Fibroblast of mammary gland (primary cell): ENCODE measurements around the gene ZSCAN31.

ENCODE experiments used
- DNase-seq: peaks from one replicate; pipeline ENCODE4 v3.0.0-alpha.2; 2010; ENCODE audit warnings: low read depth
- H3K4me3 ChIP-seq: 2 replicates; pipeline ENCODE4 v1.5.1; 2011; ENCODE audit warnings: low read depth, mild to moderate bottlenecking, low read length, moderate library complexity; ENCODE audit not compliant: control insufficient read depth
- TF ChIP-seq, protein P1 (sequence below): conservative IDR thresholded peaks from 2 replicates; pipeline ENCODE4 v1.5.1; 2011; ENCODE audit warnings: low read depth, low read length, inconsistent platforms; ENCODE audit not compliant: control insufficient read depth, insufficient read depth

Gene ZSCAN31

DNA sequence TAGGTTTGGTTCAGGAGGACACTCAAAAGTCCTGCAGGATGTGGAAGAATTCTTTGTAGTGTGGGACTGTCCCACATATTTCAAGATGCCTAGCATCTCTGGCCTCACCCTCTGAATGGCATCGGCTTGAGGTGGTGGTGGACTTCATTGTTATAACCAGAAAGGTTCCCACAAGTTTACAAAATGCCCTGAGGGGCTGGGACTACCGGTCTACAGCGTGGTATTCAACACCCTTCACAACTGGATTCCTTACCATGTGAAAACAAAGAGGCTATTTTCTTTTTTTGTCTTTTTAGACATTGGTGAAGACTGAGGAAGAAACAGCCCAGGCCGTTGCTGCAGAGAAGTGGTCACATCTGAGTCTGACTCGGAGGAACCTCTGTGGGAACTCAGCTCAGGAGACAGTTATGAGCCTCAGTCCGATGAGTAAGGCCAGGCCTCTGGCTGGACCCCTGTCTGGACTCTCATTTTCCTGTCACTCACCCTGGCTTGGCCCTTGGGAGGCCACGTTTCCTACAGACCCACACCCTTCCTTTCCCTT, 39.4 kb downstream of the ZSCAN31 start:
- H3K4me3 ChIP-seq: no peak overlapping the region
- no peak for DNase-seq
- TF ChIP-seq, protein P1, sequence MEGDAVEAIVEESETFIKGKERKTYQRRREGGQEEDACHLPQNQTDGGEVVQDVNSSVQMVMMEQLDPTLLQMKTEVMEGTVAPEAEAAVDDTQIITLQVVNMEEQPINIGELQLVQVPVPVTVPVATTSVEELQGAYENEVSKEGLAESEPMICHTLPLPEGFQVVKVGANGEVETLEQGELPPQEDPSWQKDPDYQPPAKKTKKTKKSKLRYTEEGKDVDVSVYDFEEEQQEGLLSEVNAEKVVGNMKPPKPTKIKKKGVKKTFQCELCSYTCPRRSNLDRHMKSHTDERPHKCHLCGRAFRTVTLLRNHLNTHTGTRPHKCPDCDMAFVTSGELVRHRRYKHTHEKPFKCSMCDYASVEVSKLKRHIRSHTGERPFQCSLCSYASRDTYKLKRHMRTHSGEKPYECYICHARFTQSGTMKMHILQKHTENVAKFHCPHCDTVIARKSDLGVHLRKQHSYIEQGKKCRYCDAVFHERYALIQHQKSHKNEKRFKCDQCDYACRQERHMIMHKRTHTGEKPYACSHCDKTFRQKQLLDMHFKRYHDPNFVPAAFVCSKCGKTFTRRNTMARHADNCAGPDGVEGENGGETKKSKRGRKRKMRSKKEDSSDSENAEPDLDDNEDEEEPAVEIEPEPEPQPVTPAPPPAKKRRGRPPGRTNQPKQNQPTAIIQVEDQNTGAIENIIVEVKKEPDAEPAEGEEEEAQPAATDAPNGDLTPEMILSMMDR: no peak

DNA sequence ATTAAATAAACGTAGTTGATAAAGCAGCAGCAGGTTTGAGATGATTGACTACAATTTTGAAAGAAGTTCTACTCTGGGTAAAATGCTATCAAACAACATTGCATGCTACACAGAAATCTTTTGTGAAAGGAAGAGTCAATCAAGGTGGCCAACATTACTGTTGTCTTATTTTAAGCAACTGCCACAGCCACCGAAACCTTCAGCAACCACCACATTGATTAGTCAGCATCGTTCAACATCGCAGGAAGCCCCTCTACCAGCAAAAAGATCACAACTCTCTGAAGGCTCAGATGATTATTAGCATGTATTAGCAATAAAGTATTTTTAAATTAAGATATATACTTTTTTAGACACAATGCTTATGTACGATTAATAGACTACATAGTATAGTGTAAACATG, 40.6 kb downstream of the ZSCAN31 start:
- no peak for DNase-seq
- TF ChIP-seq, protein P1: no peak
- H3K4me3 ChIP-seq: no peak overlapping the region

GRCh38 chr6:28291573-28291972, 44.4 kb downstream of the ZSCAN31 start:
- no peak overlapping the region for H3K4me3 ChIP-seq
- no peak for DNase-seq
- TF ChIP-seq, protein P1: no peak

- no peak overlapping the region for H3K4me3 ChIP-seq
- TF ChIP-seq, protein P1: no peak
- peak; percentile 22 for DNase-seq
Observed at GRCh38 chr6:28282926-28283325, 53.0 kb downstream of the ZSCAN31 start.

- peak within 1 kb of the TSS; percentile 83 for H3K4me3 ChIP-seq
- TF ChIP-seq, protein P1: no peak
- peak; percentile 74 for DNase-seq
Observed at GRCh38 chr6:28281288-28282064, 54.5 kb downstream of the ZSCAN31 start, which contains the start of gene PGBD1. Gene PGBD1 (plus strand): TSS chr6:28281572. CDS start chr6:28283814, 2,242 bp downstream.

- TF ChIP-seq, protein P1: no peak
- H3K4me3 ChIP-seq: peak overlapping the region; percentile 83
- no peak for DNase-seq
Observed at GRCh38 chr6:28280595-28281287, 55.2 kb downstream of the ZSCAN31 start.
